Gastroesophageal sphincter (tissue), 4 donors: ENCODE data around the gene ABR. TPM values are rescaled to one million over a fixed set of nuclear protein-coding genes. Genes with fewer than 3 reads are reported as not detected.
"Not testable (repeated sequence)": the region's sequence is repeated elsewhere in the genome, so short reads cannot be mapped to it uniquely, and the experiment has no call there.

Source experiments
- ATAC-seq: fragments of 150-250 bp; one replicate; pipeline ENCODE4 v1.9.1; 2016; ENCODE audit warnings: mild to moderate bottlenecking, moderate library complexity
- H3K27ac ChIP-seq, 4 donors: fragments of 200-600 bp; sonication (generic) in 3 of 4; 1 replicate in 3 of 4; 2 replicates in 1 of 4; pipeline ENCODE4 v1.5.1; 2016 to 2019
- H3K27me3 ChIP-seq: fragments of 200-600 bp; sonication (generic); one replicate; pipeline ENCODE4 v1.5.1; 2019
- H3K36me3 ChIP-seq, 2 donors: fragments of 200-600 bp; sonication (generic); one replicate each; pipeline ENCODE4 v1.5.1; 2019; ENCODE audit warnings: control low read depth in 1 of 2
- H3K4me1 ChIP-seq, 3 donors: fragments of 200-600 bp; sonication (generic); 1 replicate in 2 of 3; 2 replicates in 1 of 3; pipeline ENCODE4 v1.5.1; 2016 to 2019; ENCODE audit warnings: control low read depth in 2 of 3
- H3K4me3 ChIP-seq, 2 donors: fragments of 200-600 bp; sonication (generic); one replicate each; pipeline ENCODE4 v1.5.1; 2019; ENCODE audit warnings: mild to moderate bottlenecking in 1 of 2, moderate library complexity in 1 of 2
- H3K9me3 ChIP-seq, 3 donors: fragments of 200-600 bp; sonication (generic); one replicate each; pipeline ENCODE4 v1.5.1; 2017 to 2019; ENCODE audit warnings: control low read depth in 2 of 3
- CTCF ChIP-seq, 4 experiments: fragments of 200-600 bp in 2 of 4; fragments of 450-650 bp in 2 of 4; sonication (generic) in 1 of 4; IDR thresholded peaks; one replicate each; pipeline ENCODE4 v1.5.1; 2017 to 2019; ENCODE audit warnings: antibody characterized with exemption in 4 of 4, mild to moderate bottlenecking in 2 of 4, moderate library complexity in 2 of 4
- EP300 ChIP-seq: sonication (generic); formaldehyde crosslinking; IDR thresholded peaks from one replicate; pipeline ENCODE4 v1.6.1; 2017; ENCODE audit warnings: antibody characterized with exemption, mild to moderate bottlenecking
- POLR2A ChIP-seq, 2 donors: fragments of 450-650 bp; IDR thresholded peaks; one replicate each; pipeline ENCODE4 v1.6.1; 2017; ENCODE audit warnings: antibody characterized with exemption in 2 of 2, mild to moderate bottlenecking in 2 of 2, moderate library complexity in 1 of 2
- POLR2AphosphoS5 ChIP-seq: sonication (generic); formaldehyde crosslinking; IDR thresholded peaks from one replicate; pipeline ENCODE4 v1.6.1; 2017; ENCODE audit warnings: antibody characterized with exemption
- WGBS, 2 donors: methylation state at CpG; one replicate each; pipeline ENCODE4 v1.1.5; 2018; ENCODE audit warnings: low coverage in 1 of 2; 5-methylcytosine and 5-hydroxymethylcytosine counted together
- total RNA-seq, 4 donors: library from RNA; depleted of rRNA; stranded (reverse); fragments of >200 nt; gene quantifications; one replicate each; pipeline ENCODE4 v1.1.0, GENCODE V29; 2016

The ABR gene
- total RNA-seq, 4 donors from 2014 or later = 62.6 to 147 (median 114) TPM

DNA sequence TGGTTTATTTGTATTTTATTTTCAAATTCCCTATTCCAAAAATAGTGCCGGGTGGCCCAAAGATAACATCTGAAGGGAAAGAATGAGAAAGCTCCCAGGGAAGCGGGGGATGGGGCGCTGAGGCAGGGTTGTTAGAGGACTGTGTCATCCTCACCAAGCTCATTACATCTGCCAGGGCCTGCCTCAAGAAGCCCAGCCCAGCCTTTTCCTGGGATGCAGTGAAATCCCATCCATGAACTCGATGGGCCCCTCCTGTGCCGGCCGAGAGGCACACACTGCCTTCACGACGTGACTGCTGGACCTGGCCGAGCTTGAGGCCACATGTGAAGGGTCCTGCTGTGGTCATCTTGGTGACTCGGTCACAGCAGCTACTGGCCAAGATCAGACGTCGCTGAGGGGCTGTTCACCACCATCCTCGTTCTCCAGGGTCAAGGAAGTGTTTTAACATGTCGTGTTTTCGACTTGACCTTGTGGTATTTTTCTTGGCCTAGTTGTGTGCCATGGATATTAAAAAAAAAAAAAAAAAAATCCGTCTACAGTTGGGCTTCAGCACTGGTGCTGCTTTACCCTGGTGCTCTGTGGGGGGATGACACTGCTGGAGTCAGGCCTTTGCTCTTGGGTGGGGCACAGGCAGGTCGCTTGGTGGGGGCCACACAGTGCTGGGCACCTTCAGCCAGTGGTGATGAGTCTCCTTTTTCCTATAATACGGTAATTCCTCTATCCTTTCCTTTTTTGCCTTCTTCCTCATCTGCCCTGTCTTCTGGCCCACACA, 178.0 kb downstream of the ABR start:
- no peak for TF ChIP-seq POLR2A (IDR thresholded peaks at IDR 0.05)
- TF ChIP-seq EP300 = no peak
- TF ChIP-seq CTCF (IDR thresholded peaks at IDR 0.05) = no peak
- no peak for TF ChIP-seq POLR2AphosphoS5
- peaks cover 0 to 58% of the 10 kb centered on the region in 2 donors for H3K36me3 ChIP-seq
- H3K4me3 ChIP-seq = no peak overlapping the region
- H3K27me3 ChIP-seq = no peaks in the 10 kb centered on the region
- no peak for ATAC-seq
- peaks cover 8 to 95% (median 69%) of the 10 kb centered on the region in 3 donors for H3K4me1 ChIP-seq
- 25 to 55% methylated on average over 5 to 11 of the region's 18 CpGs for WGBS, 2 donors
- H3K27ac ChIP-seq = peak overlapping the region; percentile 81 to 96 (median 89)
- no peaks in the 10 kb centered on the region for H3K9me3 ChIP-seq

- no peak for ATAC-seq
- 38 to 39% methylated on average over 5 to 9 of the region's 15 CpGs for WGBS, 2 donors
- H3K9me3 ChIP-seq = no peaks in the 10 kb centered on the region
- no peaks in the 10 kb centered on the region for H3K27me3 ChIP-seq
- peaks cover 0 to 50% of the 10 kb centered on the region in 2 donors for H3K36me3 ChIP-seq
- peak overlapping the region; percentile 81 to 96 (median 89) for H3K27ac ChIP-seq
- H3K4me1 ChIP-seq = peaks cover 4 to 93% (median 61%) of the 10 kb centered on the region in 3 donors
- TF ChIP-seq POLR2A (IDR thresholded peaks at IDR 0.05) (no peak), CTCF (IDR thresholded peaks at IDR 0.05) (no peak), EP300 (no peak), POLR2AphosphoS5 (no peak)
- no peak overlapping the region for H3K4me3 ChIP-seq
Measured at GRCh38 chr17:1000597-1001461, 179.0 kb downstream of the ABR start.

DNA sequence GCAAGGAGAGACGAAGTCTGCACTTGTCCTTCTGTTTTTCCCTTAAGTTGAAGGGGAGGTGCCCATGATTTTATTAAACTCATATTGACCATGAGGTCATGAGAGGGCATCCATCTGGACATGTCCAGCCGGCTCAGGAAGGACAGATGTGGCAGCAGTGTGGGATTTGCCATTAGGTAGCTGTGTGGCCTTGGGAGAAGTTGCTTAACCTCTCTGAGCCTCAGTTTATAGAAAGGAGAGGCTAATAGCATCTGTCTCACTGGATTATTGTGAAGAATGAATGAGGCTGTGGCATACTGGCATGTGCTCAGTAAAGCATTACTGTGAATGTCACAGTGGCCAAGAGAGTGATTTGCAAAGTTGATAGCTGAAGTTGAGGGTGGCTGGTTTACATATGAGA, 181.7 kb downstream of the ABR start:
- 24 to 42% methylated on average over 2 of the region's 2 CpGs for WGBS, 2 donors
- no peak for ATAC-seq
- H3K27ac ChIP-seq = peak overlapping the region in 3 of 4 donors; percentile 11 to 89 (median 89)
- H3K36me3 ChIP-seq = peaks cover 0 to 29% of the 10 kb centered on the region in 2 donors
- no peaks in the 10 kb centered on the region for H3K9me3 ChIP-seq
- TF ChIP-seq CTCF (IDR thresholded peaks at IDR 0.05) (no peak), POLR2AphosphoS5 (no peak), POLR2A (IDR thresholded peaks at IDR 0.05) (no peak), EP300 (no peak)
- peaks cover 4 to 65% (median 34%) of the 10 kb centered on the region in 3 donors for H3K4me1 ChIP-seq
- peak overlapping the region in 1 of 2 donors; percentile 93 for H3K4me3 ChIP-seq
- H3K27me3 ChIP-seq = no peaks in the 10 kb centered on the region

DNA sequence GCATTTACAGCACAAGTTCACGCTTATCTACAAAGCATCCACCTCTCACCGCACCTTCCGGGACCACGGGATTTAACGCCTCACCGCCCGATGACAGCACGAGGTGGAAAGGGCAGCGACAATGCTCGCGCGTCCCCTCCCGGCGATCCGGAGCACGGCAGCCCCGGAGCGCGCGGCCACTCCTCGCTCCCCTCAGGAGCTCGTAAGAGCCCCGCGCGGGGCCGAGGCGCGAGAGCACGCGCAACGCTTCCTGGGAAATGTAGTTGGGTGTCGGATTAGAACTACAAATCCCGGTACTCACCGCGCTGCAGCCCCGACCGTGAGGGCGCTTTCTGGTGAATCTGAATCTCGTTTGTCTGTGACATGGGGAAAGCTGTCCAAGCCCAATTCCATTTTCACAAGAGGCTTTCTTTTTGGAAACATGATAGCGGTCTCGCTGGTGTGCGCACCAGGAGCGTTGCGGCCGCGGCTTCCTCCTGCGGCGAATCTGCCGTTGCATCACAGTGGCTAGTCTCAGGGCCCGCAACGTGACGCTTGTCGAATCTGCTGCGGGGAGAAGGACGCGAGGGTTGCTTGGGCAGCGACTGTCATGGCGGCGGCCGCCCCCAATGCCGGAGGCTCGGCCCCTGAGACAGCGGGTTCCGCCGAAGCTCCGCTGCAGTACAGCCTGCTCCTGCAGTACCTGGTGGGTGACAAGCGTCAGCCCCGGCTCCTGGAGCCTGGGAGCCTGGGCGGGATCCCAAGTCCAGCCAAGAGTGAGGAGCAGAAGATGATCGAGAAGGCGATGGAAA, 183.0 kb downstream of the ABR start, which contains the start of gene TIMM22:
Gene TIMM22 (plus strand): TSS at position 576 of the 791 bp plus-strand sequence. CDS start 14 bp downstream, at position 590.
- Histone ChIP-seq H3K27me3 (no peaks in the 10 kb centered on the region), H3K4me3 (peak within 1 kb of the TSS; percentile 93), H3K27ac (peak within 1 kb of the TSS; percentile 66 to 89 (median 86)), H3K4me1 (peaks cover 3 to 52% (median 21%) of the 10 kb centered on the region in 3 donors), H3K36me3 (peaks cover 0 to 25% of the 10 kb centered on the region in 2 donors), H3K9me3 (no peaks in the 10 kb centered on the region)
- ATAC-seq = peak; percentile 98
- TF ChIP-seq POLR2A (IDR thresholded peaks at IDR 0.05) (peak; percentile 72 to 77), POLR2AphosphoS5 (peak; percentile 84), EP300 (no peak), CTCF (IDR thresholded peaks at IDR 0.05) (peak in 3 of 4 experiments; percentile 93 to 96 (median 95))
- WGBS, 2 donors = 0 to 20% methylated on average over 1 to 2 of the region's 71 CpGs

- WGBS, 2 donors = 94 to 100% methylated on average over 1 to 8 of the region's 8 CpGs
- Histone ChIP-seq H3K4me1 (peaks cover 0 to 38% (median 6%) of the 10 kb centered on the region in 3 donors), H3K36me3 (peaks cover 0 to 11% of the 10 kb centered on the region in 2 donors)
- H3K27me3 ChIP-seq, H3K4me3 ChIP-seq, H3K9me3 ChIP-seq, ATAC-seq, H3K27ac ChIP-seq: not testable (repeated sequence)
Measured at GRCh38 chr17:995324-995723, 184.5 kb downstream of the ABR start.
